Hepatocyte (in vitro differentiated cells): ENCODE measurements around the gene FOXE3. TPM values are rescaled to one million over a fixed set of nuclear protein-coding genes. Genes with fewer than 3 reads are reported as not detected.

Experiments
- DNase-seq: peaks from one replicate; pipeline ENCODE4 v3.0.0-alpha.2; 2016; ENCODE audit warnings: low spot score
- H2AFZ ChIP-seq: fragments of 200-600 bp; sonication (generic); 2 replicates; pipeline ENCODE4 v1.6.0; 2016; ENCODE audit warnings: antibody characterized with exemption, mild to moderate bottlenecking
- H3K27ac ChIP-seq: fragments of 200-600 bp; sonication (generic); 2 replicates; pipeline ENCODE4 v1.5.1; 2016; ENCODE audit warnings: mild to moderate bottlenecking
- H3K27me3 ChIP-seq: fragments of 200-600 bp; sonication (generic); 2 replicates; pipeline ENCODE4 v1.6.1; 2016
- H3K36me3 ChIP-seq: fragments of 200-600 bp; sonication (generic); replicated peaks from 2 replicates; pipeline ENCODE4 v1.5.1; 2016; ENCODE audit warnings: low read depth; ENCODE audit not compliant: insufficient read depth
- H3K4me1 ChIP-seq: fragments of 200-600 bp; sonication (generic); 2 replicates; pipeline ENCODE4 v1.5.1; 2016; ENCODE audit warnings: mild to moderate bottlenecking, moderate library complexity; ENCODE audit not compliant: insufficient read depth
- H3K4me2 ChIP-seq: fragments of 200-600 bp; sonication (generic); 2 replicates; pipeline ENCODE4 v1.6.0; 2016
- H3K4me3 ChIP-seq: fragments of 200-600 bp; sonication (generic); 2 replicates; pipeline ENCODE4 v1.5.1; 2016; ENCODE audit warnings: mild to moderate bottlenecking
- H3K79me2 ChIP-seq: fragments of 200-600 bp; sonication (generic); 2 replicates; pipeline ENCODE4 v1.6.0; 2017; ENCODE audit warnings: mild to moderate bottlenecking
- H3K9me2 ChIP-seq: fragments of 200-600 bp; sonication (generic); replicated peaks from 2 replicates; pipeline ENCODE4 v1.6.0; 2017; ENCODE audit warnings: mild to moderate bottlenecking; ENCODE audit not compliant: insufficient read depth
- H3K9me3 ChIP-seq: fragments of 200-600 bp; sonication (generic); 2 replicates; pipeline ENCODE4 v1.5.1; 2016; ENCODE audit warnings: low read depth, mild to moderate bottlenecking
- H4K20me1 ChIP-seq: fragments of 200-600 bp; sonication (generic); 2 replicates; pipeline ENCODE4 v1.6.0; 2016; ENCODE audit warnings: mild to moderate bottlenecking; ENCODE audit not compliant: insufficient read depth, poor library complexity, severe bottlenecking
- CTCF ChIP-seq: fragments of 200-600 bp; sonication (generic); IDR thresholded peaks from 2 replicates; pipeline ENCODE4 v1.5.1; 2016; ENCODE audit warnings: antibody characterized with exemption, mild to moderate bottlenecking; ENCODE audit not compliant: poor library complexity
- EZH2 ChIP-seq: fragments of 200-600 bp; sonication (generic); IDR thresholded peaks from 2 replicates; pipeline ENCODE4 v1.6.1; 2016; ENCODE audit warnings: antibody characterized with exemption, mild to moderate bottlenecking, borderline replicate concordance
- EZH2phosphoT487 ChIP-seq: fragments of 200-600 bp; sonication (generic); IDR thresholded peaks from one replicate; pipeline ENCODE4 v1.6.1; 2018; ENCODE audit warnings: antibody characterized with exemption, mild to moderate bottlenecking, low read depth, moderate library complexity; ENCODE audit not compliant: unreplicated experiment, severe bottlenecking
- WGBS: methylation state at CpG from one replicate; pipeline ENCODE4 v1.1.6; 2016; ENCODE audit warnings: low lambda C conversion rate; ENCODE audit errors: missing lambda C conversion rate; 5-methylcytosine and 5-hydroxymethylcytosine counted together
- polyA plus RNA-seq: library from polyadenylated mRNA; unstranded; fragments of >200 nt; fragmentation: Nextera tagmentation; extraction: Ambion mirVana; gene quantifications from 2 replicates; pipeline ENCODE4 v1.2.1, GENCODE V29; 2016
- total RNA-seq: library from RNA; depleted of rRNA; stranded (reverse); fragments of >200 nt; gene quantifications from 2 replicates; pipeline ENCODE4 v1.2.3, GENCODE V29; 2014

FOXE3 gene
- total and polyA plus RNA-seq, 2 experiments from 2014 or later = not detected

DNA sequence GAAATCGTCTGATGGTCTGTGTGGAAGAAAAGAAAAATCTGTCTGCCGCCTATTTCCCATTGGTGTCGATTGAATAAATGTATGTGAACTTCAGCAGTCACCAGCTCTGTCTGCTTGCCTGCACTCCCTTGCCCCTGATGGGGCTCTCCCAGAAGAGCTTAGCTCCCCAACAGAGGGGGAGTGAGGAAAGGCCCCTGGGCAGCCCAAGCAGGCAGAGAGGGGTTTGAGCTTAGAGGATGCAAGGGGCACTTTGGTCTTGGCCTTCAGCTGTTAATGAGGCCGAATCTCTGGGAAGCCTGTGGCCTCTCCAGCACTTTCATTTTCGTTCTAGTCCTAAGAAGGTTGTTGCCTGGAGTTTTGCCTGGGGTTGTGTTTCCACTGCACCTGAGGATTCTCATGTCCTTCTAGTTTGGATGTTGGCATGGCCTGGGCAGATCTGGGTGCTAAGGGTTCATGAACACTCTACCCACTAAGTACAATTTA is 24.6 kb downstream of the FOXE3 start:
- TF ChIP-seq EZH2 (no peak), CTCF (no peak), EZH2phosphoT487 (no peak)
- Histone ChIP-seq H3K4me1 (peaks cover 20% of the 10 kb centered on the region), H2AFZ (no peak overlapping the region), H3K27me3 (peaks cover 79% of the 10 kb centered on the region), H3K4me3 (no peak overlapping the region), H4K20me1 (peaks cover 10% of the 10 kb centered on the region), H3K79me2 (peaks cover 16% of the 10 kb centered on the region), H3K36me3 (no peaks in the 10 kb centered on the region), H3K27ac (no peak overlapping the region), H3K9me3 (no peaks in the 10 kb centered on the region), H3K9me2 (no peaks in the 10 kb centered on the region), H3K4me2 (peak overlapping the region; percentile 97)
- 41% methylated on average over 5 of the region's 5 CpGs for WGBS
- no peak for DNase-seq

- DNase-seq = no peak
- no peak overlapping the region for H2AFZ ChIP-seq
- H3K4me3 ChIP-seq = no peak overlapping the region
- peaks cover 12% of the 10 kb centered on the region for H4K20me1 ChIP-seq
- peaks cover 81% of the 10 kb centered on the region for H3K27me3 ChIP-seq
- H3K9me3 ChIP-seq = no peaks in the 10 kb centered on the region
- peaks cover 11% of the 10 kb centered on the region for H3K79me2 ChIP-seq
- H3K9me2 ChIP-seq = no peaks in the 10 kb centered on the region
- peak overlapping the region; percentile 97 for H3K4me2 ChIP-seq
- TF ChIP-seq EZH2 = no peak
- TF ChIP-seq EZH2phosphoT487 = no peak
- no peak for TF ChIP-seq CTCF
- no peak overlapping the region for H3K27ac ChIP-seq
- peaks cover 17% of the 10 kb centered on the region for H3K4me1 ChIP-seq
- 82% methylated on average over 3 of the region's 3 CpGs for WGBS
- no peaks in the 10 kb centered on the region for H3K36me3 ChIP-seq
These were observed 25.5 kb downstream of the FOXE3 start for GRCh38 chr1:47441450-47442106.

DNA sequence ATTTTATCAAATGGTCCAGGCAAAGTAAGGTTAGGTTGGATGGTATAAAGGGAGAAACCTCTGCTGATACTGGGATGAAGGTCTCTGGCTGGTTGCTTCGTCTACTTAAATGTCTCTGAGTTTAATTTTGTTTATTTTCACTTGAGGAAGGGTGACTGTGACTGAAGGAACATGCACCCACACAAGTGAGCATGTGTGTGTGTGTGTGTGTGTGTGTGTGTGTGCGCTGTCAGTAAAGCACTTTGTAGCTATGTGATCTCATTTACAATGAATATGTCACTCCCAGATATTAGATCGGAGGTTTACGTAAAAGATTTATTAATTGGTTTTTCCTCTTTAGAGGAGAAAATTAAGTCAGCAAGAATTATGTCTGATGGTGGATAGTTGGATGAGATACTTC is 26.1 kb downstream of the FOXE3 start:
- peaks cover 87% of the 10 kb centered on the region for H3K27me3 ChIP-seq

More for the DNA sequence above, 26.1 kb downstream of the FOXE3 start:
- 79% methylated on average over 4 of the region's 4 CpGs for WGBS
- Histone ChIP-seq H3K27ac (no peak overlapping the region), H3K9me3 (no peaks in the 10 kb centered on the region), H2AFZ (no peak overlapping the region), H3K4me3 (no peak overlapping the region), H3K9me2 (no peaks in the 10 kb centered on the region), H3K36me3 (no peaks in the 10 kb centered on the region), H4K20me1 (peaks cover 14% of the 10 kb centered on the region), H3K4me2 (peak overlapping the region; percentile 97), H3K79me2 (peaks cover 11% of the 10 kb centered on the region), H3K4me1 (peaks cover 17% of the 10 kb centered on the region)
- no peak for DNase-seq
- TF ChIP-seq EZH2phosphoT487 (no peak), CTCF (no peak), EZH2 (no peak)
